ENCODE results near the gene UBASH3A.
"Not testable (repeated sequence)": the region's sequence is repeated elsewhere in the genome, so short reads cannot be mapped to it uniquely, and the experiment has no call there.

UBASH3A gene

GRCh38 chr21:42390696-42391095, 13.0 kb upstream of the UBASH3A start:
- DNase-seq (ENCODE audit: low spot score), result no peak

GRCh38 chr21:42391297-42391696, 12.4 kb upstream of the UBASH3A start:
- DNase-seq (ENCODE audit: low spot score), result no peak

GRCh38 chr21:42392731-42393442, 10.8 kb upstream of the UBASH3A start:
- no peak for DNase-seq (ENCODE audit: low spot score)

DNA sequence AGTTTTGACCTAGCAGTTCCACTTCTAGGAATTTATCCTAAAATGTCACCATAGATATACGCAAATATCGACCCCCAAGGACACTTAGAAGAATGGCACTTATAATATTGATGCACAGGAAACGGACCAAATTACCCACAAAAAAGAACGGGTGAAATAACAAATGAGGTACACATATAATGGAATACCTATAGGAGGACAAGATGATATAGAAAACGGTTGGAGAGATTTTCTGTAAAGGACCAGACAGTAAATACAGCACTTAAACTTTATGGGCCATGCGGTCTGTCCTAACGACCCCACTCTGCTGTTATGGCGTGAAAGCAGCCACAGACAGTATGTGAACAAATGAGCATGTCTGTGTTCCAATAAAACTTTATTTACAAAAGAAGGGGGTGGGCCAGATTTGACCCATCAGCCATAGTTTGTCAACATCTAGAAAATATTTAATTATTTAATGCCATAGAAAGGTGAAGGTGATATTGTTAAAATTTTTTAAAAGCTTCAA, 10.2 kb upstream of the UBASH3A start:
- no peak for DNase-seq (ENCODE audit: low spot score)

- DNase-seq (ENCODE audit: low spot score), result no peak
These were observed 8.4 kb upstream of the UBASH3A start for GRCh38 chr21:42395302-42395701.

GRCh38 chr21:42395905-42396651, 7.6 kb upstream of the UBASH3A start, which contains the start of gene TMPRSS3:
Gene TMPRSS3, minus strand, starts transcription at chr21:42396052. Its CDS starts 635 bp downstream, at chr21:42395417.
- DNase-seq (ENCODE audit: low spot score), result no peak

DNA sequence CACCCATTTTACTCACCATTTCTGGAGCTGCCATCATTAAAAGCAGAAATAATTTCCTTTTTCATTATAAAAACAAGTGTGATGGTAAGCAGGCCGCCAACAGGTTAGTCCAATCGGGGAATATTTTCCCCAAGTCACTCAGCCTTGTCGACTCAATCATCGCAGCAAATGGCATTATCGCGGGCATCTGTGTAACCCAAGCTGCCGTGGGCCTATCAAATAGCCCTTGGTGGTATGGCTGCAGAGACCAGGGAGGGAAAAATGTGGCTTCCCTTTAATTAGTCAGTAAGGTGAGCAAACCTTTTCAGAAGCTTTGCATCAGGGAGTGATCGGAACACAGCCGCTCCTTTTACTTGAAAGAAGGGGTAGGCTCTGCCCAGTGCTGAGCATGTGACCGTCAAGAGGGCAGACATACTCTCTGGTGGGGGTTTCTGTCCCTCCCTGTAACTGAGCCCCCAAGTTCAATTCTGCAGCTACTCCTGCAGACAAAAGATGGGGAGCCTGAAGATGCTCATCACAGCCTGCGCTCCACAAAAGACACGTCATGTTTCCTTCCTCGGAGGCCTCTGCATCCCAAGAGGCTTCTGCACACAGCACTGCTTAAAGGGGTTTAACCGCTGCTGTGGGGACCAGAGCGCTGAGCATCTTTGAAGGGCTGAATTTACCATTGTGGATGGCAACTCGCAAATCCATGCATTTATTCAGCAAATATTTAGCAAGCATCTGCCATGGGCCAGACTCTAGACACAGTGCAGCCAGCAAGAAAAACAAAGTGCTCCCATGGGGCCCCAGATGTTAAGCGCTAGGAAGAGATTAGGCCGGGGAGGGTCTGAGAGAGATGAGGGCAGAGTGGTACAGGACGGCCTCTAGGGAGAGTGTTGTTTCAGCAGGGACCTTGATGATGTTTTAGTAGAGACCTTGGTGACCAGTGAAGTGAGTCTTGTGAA, 6.6 kb upstream of the UBASH3A start:
- DNase-seq (ENCODE audit: low spot score), result no peak

- DNase-seq (ENCODE audit: low spot score), result no peak
These were observed 5.8 kb upstream of the UBASH3A start for GRCh38 chr21:42397746-42398394.

DNA sequence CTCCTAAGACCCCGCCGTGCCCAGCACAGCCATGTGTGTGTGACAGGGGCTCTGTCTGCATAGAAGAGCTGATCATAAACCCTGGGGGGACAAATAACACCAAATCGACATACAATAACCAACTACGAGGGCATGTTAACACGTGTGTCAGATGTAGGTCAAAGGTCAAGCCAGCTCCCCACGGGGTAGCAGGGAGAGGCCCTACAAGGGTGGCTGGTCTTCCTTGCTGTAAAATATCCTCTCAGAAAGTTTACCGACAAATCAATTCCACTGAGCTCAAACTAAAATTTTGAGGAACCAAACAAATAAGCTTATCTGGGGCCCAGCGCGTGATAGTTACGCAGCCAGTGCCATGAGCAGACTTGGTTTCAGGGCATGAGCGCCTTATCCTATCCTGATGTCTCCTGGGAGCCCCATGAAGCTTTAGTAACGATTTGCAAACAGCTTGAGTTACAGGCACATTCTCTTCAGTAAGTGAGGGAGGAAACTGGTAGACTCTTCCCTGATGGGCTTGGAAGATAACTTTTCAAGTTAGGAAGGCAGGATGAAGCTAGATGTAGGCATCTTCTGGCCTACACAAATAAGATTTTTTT, 5.2 kb upstream of the UBASH3A start:
- DNase-seq (ENCODE audit: low spot score), result no peak

- no peak for DNase-seq (ENCODE audit: low spot score)
These were observed 3.2 kb upstream of the UBASH3A start for GRCh38 chr21:42400525-42400924.

DNA sequence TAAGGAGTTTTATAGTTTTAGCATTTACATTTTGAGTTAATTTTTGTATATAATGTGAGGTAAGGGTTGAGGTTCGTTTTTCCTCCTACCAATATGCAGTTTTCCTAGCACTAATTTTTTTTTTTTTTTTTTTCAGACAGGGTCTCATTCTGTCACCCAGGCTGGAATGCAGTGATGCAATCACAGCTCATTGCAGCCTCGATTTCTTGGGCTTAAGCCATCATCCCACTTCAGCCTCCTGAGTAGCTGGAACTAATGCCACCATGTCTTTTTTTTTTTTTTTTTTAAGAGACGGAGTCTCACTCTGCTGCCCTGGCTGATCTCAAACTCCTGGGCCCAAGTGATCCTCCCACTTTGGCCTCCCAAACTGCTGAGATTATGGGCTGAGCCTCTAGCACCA, 2.5 kb upstream of the UBASH3A start:
- DNase-seq (ENCODE audit: low spot score), result no peak

DNA sequence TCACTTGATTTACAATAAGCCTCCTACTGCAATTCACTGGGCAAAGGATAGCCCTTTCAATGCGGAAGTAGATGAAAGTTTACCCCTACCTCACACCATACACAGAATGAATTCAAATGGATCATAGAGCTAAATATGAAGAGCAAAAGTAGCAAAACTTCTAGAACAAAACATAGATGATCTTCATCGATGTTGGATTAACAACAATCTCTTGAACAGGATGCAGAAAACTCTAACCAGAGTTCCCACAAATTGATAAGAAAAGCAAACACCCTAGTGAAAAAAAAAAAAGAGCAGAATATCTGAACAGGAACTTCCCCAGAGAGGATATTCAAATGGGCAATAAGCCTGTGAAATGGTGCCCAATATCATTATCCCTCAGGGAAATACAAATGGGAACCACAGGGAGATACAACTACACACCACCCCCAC, 1.9 kb upstream of the UBASH3A start:
- no peak for DNase-seq (ENCODE audit: low spot score)

DNA sequence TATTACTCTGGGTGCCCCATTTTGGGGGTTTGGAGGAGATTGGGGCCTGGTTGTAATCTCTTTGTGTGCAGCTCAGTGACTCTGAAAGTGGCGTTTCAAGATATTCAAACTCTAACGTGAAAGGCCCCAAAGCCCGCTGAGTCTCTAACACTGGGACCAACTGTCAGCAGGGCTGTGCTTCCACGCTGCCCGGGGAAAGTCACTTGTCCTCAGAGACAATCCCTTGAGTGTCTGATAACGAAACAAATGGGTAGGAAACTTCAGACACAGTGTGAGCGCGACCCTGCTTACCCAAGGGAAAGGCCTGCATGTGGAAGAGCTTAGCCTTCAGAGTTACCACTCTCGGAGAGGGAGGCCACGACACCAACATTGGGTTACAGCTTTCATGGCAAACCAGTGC, 837 bp downstream of the UBASH3A start:
- DNase-seq (ENCODE audit: low spot score), result no peak

- no peak for DNase-seq (ENCODE audit: low spot score)
These were observed 1.6 kb downstream of the UBASH3A start for GRCh38 chr21:42405064-42406013.

DNA sequence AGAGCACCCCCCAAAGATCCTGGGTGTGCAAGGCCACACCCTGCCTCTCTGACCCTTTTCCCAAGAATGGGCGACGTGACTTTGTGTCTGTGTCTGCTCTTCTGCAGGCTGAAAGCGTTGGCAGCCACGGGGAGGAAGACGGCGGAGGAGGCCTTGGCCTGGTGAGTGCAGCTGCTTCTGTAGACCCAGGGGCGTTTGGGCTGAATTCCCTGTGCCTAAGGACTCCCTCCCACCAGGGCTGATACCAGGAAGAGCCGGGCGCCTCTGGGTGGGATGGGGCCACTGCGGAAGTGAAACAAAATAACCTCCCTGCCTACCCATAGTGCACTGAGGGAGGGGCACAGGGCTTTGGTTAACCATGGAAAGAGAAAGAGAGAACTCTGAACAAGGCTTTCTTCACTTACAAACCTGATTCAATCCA, 2.5 kb downstream of the UBASH3A start:
- DNase-seq (ENCODE audit: low spot score), result no peak

DNA sequence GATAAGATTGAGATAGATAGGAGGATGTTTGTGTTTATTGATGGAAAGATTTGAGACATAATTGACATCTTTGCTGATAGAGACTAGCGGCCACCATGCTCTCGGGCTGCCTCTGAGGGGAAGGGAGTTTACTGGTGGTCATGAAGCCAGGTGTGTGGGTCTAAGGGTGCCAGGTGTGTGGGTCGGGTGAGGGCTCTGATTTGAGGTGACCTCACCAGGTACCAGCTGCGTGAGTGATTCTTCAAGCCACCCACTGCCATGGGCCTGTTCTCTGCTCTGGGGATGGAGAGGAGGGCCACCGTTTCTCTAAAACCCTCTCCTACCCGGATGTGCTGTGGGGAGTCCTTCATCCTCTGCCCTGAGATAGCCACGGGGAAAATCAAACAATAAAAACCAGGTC, 3.2 kb downstream of the UBASH3A start:
- DNase-seq (ENCODE audit: low spot score), result no peak

- no peak for DNase-seq (ENCODE audit: low spot score)
These were observed 3.8 kb downstream of the UBASH3A start for GRCh38 chr21:42407476-42407875.

- DNase-seq (ENCODE audit: low spot score), result not testable (repeated sequence)
These were observed 5.0 kb downstream of the UBASH3A start for GRCh38 chr21:42408718-42409117.

- DNase-seq (ENCODE audit: low spot score), result no peak
These were observed 5.7 kb downstream of the UBASH3A start for GRCh38 chr21:42409366-42409765.

Measured in AG08396 (cell line).